Measurements from ENCODE around the gene FANCC.

The FANCC gene

GRCh38 chr9:95268681-95269080 lies 48.8 kb downstream of the FANCC start:
- no peak overlapping the region for H4K91ac ChIP-seq (ENCODE audit: low read depth, low read length, poor library complexity)
- H3K14ac ChIP-seq (ENCODE audit: low read length) = no peak overlapping the region
- no peak overlapping the region for H3K9ac ChIP-seq (ENCODE audit: low read depth, low read length, poor library complexity)
- no peak overlapping the region for H2BK15ac ChIP-seq (ENCODE audit: low read length)
- no peak overlapping the region for H2AK5ac ChIP-seq (ENCODE audit: low read depth, low read length)
- H3K4me2 ChIP-seq (ENCODE audit: insufficient read depth, low read length, poor library complexity, severe bottlenecking) = no peak overlapping the region
- H3K79me1 ChIP-seq (ENCODE audit: low read depth, low read length) = no peaks in the 10 kb centered on the region
- peaks cover 0 to 2% of the 10 kb centered on the region in 2 donors for H3K9me3 ChIP-seq (replicated peaks in 1 of 2; ENCODE audit: control insufficient read depth in 2 of 2, insufficient read depth in 1 of 2, low read depth in 1 of 2, low read length in 2 of 2)
- H4K8ac ChIP-seq (ENCODE audit: low read depth, low read length) = no peak overlapping the region
- no peak overlapping the region for H3K18ac ChIP-seq (ENCODE audit: low read length)
- H3K36me3 ChIP-seq (replicated peaks in 1 of 2; ENCODE audit: control insufficient read depth in 2 of 2, insufficient read depth in 2 of 2, low read length in 2 of 2) = no peaks in the 10 kb centered on the region
- H3K4ac ChIP-seq (ENCODE audit: low read length) = no peak overlapping the region
- no peak overlapping the region for H3K23ac ChIP-seq (ENCODE audit: low read depth, low read length, poor library complexity)
- no peaks in the 10 kb centered on the region for H3K27me3 ChIP-seq (ENCODE audit: control insufficient read depth in 3 of 3, insufficient read depth in 3 of 3, low read depth in 1 of 3, low read length in 3 of 3)
- H2BK5ac ChIP-seq (ENCODE audit: low read length) = no peak overlapping the region
- no peak for DNase-seq (ENCODE audit: low spot score)
- no CpG with 5 or more reads among the region's 2 CpGs for WGBS, 2 donors (ENCODE audit: extremely low coverage in 2 of 2, insufficient read length in 2 of 2, insufficient replicate concordance in 1 of 2)
- H2BK12ac ChIP-seq (ENCODE audit: low read length) = no peak overlapping the region
- peaks cover 7% of the 10 kb centered on the region in 2 donors for H3K4me1 ChIP-seq (ENCODE audit: control insufficient read depth in 2 of 2, insufficient read depth in 1 of 2, low read depth in 1 of 2, low read length in 2 of 2)
- no peak overlapping the region for H2BK120ac ChIP-seq (ENCODE audit: low read depth, low read length)
- no peak overlapping the region for H3K4me3 ChIP-seq (ENCODE audit: low read length in 2 of 2)
- no peak overlapping the region for H2AFZ ChIP-seq (ENCODE audit: low read length)
- H3K27ac ChIP-seq (replicated peaks; ENCODE audit: low read length) = no peak overlapping the region

- Histone ChIP-seq H3K4me1 (ENCODE audit: control insufficient read depth in 2 of 2, insufficient read depth in 1 of 2, low read depth in 1 of 2, low read length in 2 of 2) (peaks cover 7% of the 10 kb centered on the region in 2 donors), H3K9me3 (replicated peaks in 1 of 2; ENCODE audit: control insufficient read depth in 2 of 2, insufficient read depth in 1 of 2, low read depth in 1 of 2, low read length in 2 of 2) (peaks cover 0 to 2% of the 10 kb centered on the region in 2 donors), H2AFZ (ENCODE audit: low read length) (no peak overlapping the region), H3K18ac (ENCODE audit: low read length) (no peak overlapping the region), H2BK5ac (ENCODE audit: low read length) (no peak overlapping the region), H4K91ac (ENCODE audit: low read depth, low read length, poor library complexity) (no peak overlapping the region), H3K27ac (replicated peaks; ENCODE audit: low read length) (no peak overlapping the region), H2BK12ac (ENCODE audit: low read length) (no peak overlapping the region), H3K36me3 (replicated peaks in 1 of 2; ENCODE audit: control insufficient read depth in 2 of 2, insufficient read depth in 2 of 2, low read length in 2 of 2) (no peaks in the 10 kb centered on the region), H3K9ac (ENCODE audit: low read depth, low read length, poor library complexity) (no peak overlapping the region), H2BK120ac (ENCODE audit: low read depth, low read length) (no peak overlapping the region), H3K4me2 (ENCODE audit: insufficient read depth, low read length, poor library complexity, severe bottlenecking) (no peak overlapping the region), H3K27me3 (ENCODE audit: control insufficient read depth in 3 of 3, insufficient read depth in 3 of 3, low read depth in 1 of 3, low read length in 3 of 3) (no peaks in the 10 kb centered on the region), H4K8ac (ENCODE audit: low read depth, low read length) (no peak overlapping the region), H2BK15ac (ENCODE audit: low read length) (no peak overlapping the region), H3K4ac (ENCODE audit: low read length) (no peak overlapping the region), H3K79me1 (ENCODE audit: low read depth, low read length) (no peaks in the 10 kb centered on the region), H2AK5ac (ENCODE audit: low read depth, low read length) (no peak overlapping the region), H3K23ac (ENCODE audit: low read depth, low read length, poor library complexity) (no peak overlapping the region), H3K4me3 (ENCODE audit: low read length in 2 of 2) (no peak overlapping the region), H3K14ac (ENCODE audit: low read length) (no peak overlapping the region)
- DNase-seq (ENCODE audit: low spot score) = no peak
- WGBS, 2 donors (ENCODE audit: extremely low coverage in 2 of 2, insufficient read length in 2 of 2, insufficient replicate concordance in 1 of 2) = no CpG with 5 or more reads among the region's 5 CpGs
Measured at GRCh38 chr9:95266649-95267048, 50.9 kb downstream of the FANCC start.

- 100% methylated on average over 1 of the region's 3 CpGs; no CpG with 5 or more reads in 1 of the 2 donors for whole genome bisulfite sequencing, 2 donors (ENCODE audit: extremely low coverage in 2 of 2, insufficient read length in 2 of 2, insufficient replicate concordance in 1 of 2)
- Histone ChIP-seq H3K27ac (replicated peaks; ENCODE audit: low read length) (no peak overlapping the region), H2BK15ac (ENCODE audit: low read length) (no peak overlapping the region), H2AFZ (ENCODE audit: low read length) (no peak overlapping the region), H3K27me3 (ENCODE audit: control insufficient read depth in 3 of 3, insufficient read depth in 3 of 3, low read depth in 1 of 3, low read length in 3 of 3) (no peaks in the 10 kb centered on the region), H4K8ac (ENCODE audit: low read depth, low read length) (no peak overlapping the region), H2BK5ac (ENCODE audit: low read length) (no peak overlapping the region), H3K4me2 (ENCODE audit: insufficient read depth, low read length, poor library complexity, severe bottlenecking) (no peak overlapping the region), H3K9me3 (replicated peaks in 1 of 2; ENCODE audit: control insufficient read depth in 2 of 2, insufficient read depth in 1 of 2, low read depth in 1 of 2, low read length in 2 of 2) (no peaks in the 10 kb centered on the region), H3K23ac (ENCODE audit: low read depth, low read length, poor library complexity) (no peak overlapping the region), H2AK5ac (ENCODE audit: low read depth, low read length) (no peak overlapping the region), H4K91ac (ENCODE audit: low read depth, low read length, poor library complexity) (no peak overlapping the region), H3K4me3 (ENCODE audit: low read length in 2 of 2) (no peak overlapping the region), H3K14ac (ENCODE audit: low read length) (no peak overlapping the region), H2BK120ac (ENCODE audit: low read depth, low read length) (no peak overlapping the region), H3K79me1 (ENCODE audit: low read depth, low read length) (no peaks in the 10 kb centered on the region), H3K4me1 (ENCODE audit: control insufficient read depth in 2 of 2, insufficient read depth in 1 of 2, low read depth in 1 of 2, low read length in 2 of 2) (peaks cover 7% of the 10 kb centered on the region in 2 donors), H2BK12ac (ENCODE audit: low read length) (no peak overlapping the region), H3K18ac (ENCODE audit: low read length) (no peak overlapping the region), H3K9ac (ENCODE audit: low read depth, low read length, poor library complexity) (no peak overlapping the region), H3K4ac (ENCODE audit: low read length) (no peak overlapping the region), H3K36me3 (replicated peaks in 1 of 2; ENCODE audit: control insufficient read depth in 2 of 2, insufficient read depth in 2 of 2, low read length in 2 of 2) (no peaks in the 10 kb centered on the region)
- no peak for DNase-seq (ENCODE audit: low spot score)
Measured at GRCh38 chr9:95265960-95266359, 51.5 kb downstream of the FANCC start.

GRCh38 chr9:95264954-95265615 lies 52.4 kb downstream of the FANCC start:
- no peak overlapping the region for H3K4me2 ChIP-seq (ENCODE audit: insufficient read depth, low read length, poor library complexity, severe bottlenecking)
- no peak overlapping the region for H4K8ac ChIP-seq (ENCODE audit: low read depth, low read length)
- peaks cover 7% of the 10 kb centered on the region in 2 donors for H3K4me1 ChIP-seq (ENCODE audit: control insufficient read depth in 2 of 2, insufficient read depth in 1 of 2, low read depth in 1 of 2, low read length in 2 of 2)
- no peak overlapping the region for H3K27ac ChIP-seq (replicated peaks; ENCODE audit: low read length)
- no peak overlapping the region for H3K14ac ChIP-seq (ENCODE audit: low read length)
- H3K23ac ChIP-seq (ENCODE audit: low read depth, low read length, poor library complexity) = no peak overlapping the region
- no peaks in the 10 kb centered on the region for H3K9me3 ChIP-seq (replicated peaks in 1 of 2; ENCODE audit: control insufficient read depth in 2 of 2, insufficient read depth in 1 of 2, low read depth in 1 of 2, low read length in 2 of 2)
- no peak overlapping the region for H2BK12ac ChIP-seq (ENCODE audit: low read length)
- H2AFZ ChIP-seq (ENCODE audit: low read length) = no peak overlapping the region
- H3K4me3 ChIP-seq (ENCODE audit: low read length in 2 of 2) = no peak overlapping the region
- H4K91ac ChIP-seq (ENCODE audit: low read depth, low read length, poor library complexity) = no peak overlapping the region
- H3K4ac ChIP-seq (ENCODE audit: low read length) = no peak overlapping the region
- H3K36me3 ChIP-seq (replicated peaks in 1 of 2; ENCODE audit: control insufficient read depth in 2 of 2, insufficient read depth in 2 of 2, low read length in 2 of 2) = no peaks in the 10 kb centered on the region
- DNase-seq (ENCODE audit: low spot score) = no peak
- no peak overlapping the region for H2BK120ac ChIP-seq (ENCODE audit: low read depth, low read length)
- WGBS, 2 donors (ENCODE audit: extremely low coverage in 2 of 2, insufficient read length in 2 of 2, insufficient replicate concordance in 1 of 2) = no CpG with 5 or more reads among the region's 5 CpGs
- no peaks in the 10 kb centered on the region for H3K27me3 ChIP-seq (ENCODE audit: control insufficient read depth in 3 of 3, insufficient read depth in 3 of 3, low read depth in 1 of 3, low read length in 3 of 3)
- no peaks in the 10 kb centered on the region for H3K79me1 ChIP-seq (ENCODE audit: low read depth, low read length)
- H3K18ac ChIP-seq (ENCODE audit: low read length) = no peak overlapping the region
- no peak overlapping the region for H2AK5ac ChIP-seq (ENCODE audit: low read depth, low read length)
- no peak overlapping the region for H2BK15ac ChIP-seq (ENCODE audit: low read length)
- no peak overlapping the region for H3K9ac ChIP-seq (ENCODE audit: low read depth, low read length, poor library complexity)
- no peak overlapping the region for H2BK5ac ChIP-seq (ENCODE audit: low read length)
